H9 (cell line): ENCODE measurements around the gene FAM3A. TPM values are rescaled to one million over a fixed set of nuclear protein-coding genes. Genes with fewer than 3 reads are reported as not detected.
A peak's percentile ranks its signal among the peaks of the same experiment; 100 is the strongest.

Source experiments
- DNase-seq: peaks from one replicate; pipeline ENCODE4 v3.0.0-alpha.2; 2017
- H2AFZ ChIP-seq: one replicate; pipeline ENCODE4 v1.6.1; 2013; ENCODE audit warnings: mild to moderate bottlenecking, low read length, control low read depth, moderate library complexity
- H2AK5ac ChIP-seq: 2 replicates; pipeline ENCODE4 v1.6.1; 2013; ENCODE audit warnings: low read length, control low read depth, mixed read lengths; ENCODE audit not compliant: insufficient read length
- H2BK120ac ChIP-seq: one replicate; pipeline ENCODE4 v1.6.1; 2013; ENCODE audit warnings: low read depth, mild to moderate bottlenecking, low read length, control low read depth, inconsistent platforms; ENCODE audit not compliant: poor library complexity, severe bottlenecking
- H2BK12ac ChIP-seq: 2 replicates; pipeline ENCODE4 v1.6.1; 2013; ENCODE audit warnings: low read length, control low read depth, mixed read lengths, low read depth; ENCODE audit not compliant: insufficient read length
- H2BK15ac ChIP-seq: 2 replicates; pipeline ENCODE4 v1.6.1; 2013; ENCODE audit warnings: low read depth, low read length, control low read depth
- H2BK20ac ChIP-seq: one replicate; pipeline ENCODE4 v1.6.1; 2013; ENCODE audit warnings: low read depth, mild to moderate bottlenecking, low read length, control low read depth, inconsistent platforms; ENCODE audit not compliant: poor library complexity, severe bottlenecking
- H2BK5ac ChIP-seq: 2 replicates; pipeline ENCODE4 v1.6.1; 2013; ENCODE audit warnings: low read length, control low read depth, mixed read lengths; ENCODE audit not compliant: insufficient read length
- H3K14ac ChIP-seq: 2 replicates; pipeline ENCODE4 v1.6.1; 2013; ENCODE audit warnings: low read length, control low read depth; ENCODE audit not compliant: insufficient read depth
- H3K18ac ChIP-seq: 2 replicates; pipeline ENCODE4 v1.6.1; 2013; ENCODE audit warnings: low read depth, mild to moderate bottlenecking, mixed read lengths, low read length, control low read depth; ENCODE audit not compliant: insufficient read length
- H3K23ac ChIP-seq: 2 replicates; pipeline ENCODE4 v1.6.1; 2013; ENCODE audit warnings: low read length, control low read depth, mixed read lengths, low read depth; ENCODE audit not compliant: insufficient read length
- H3K23me2 ChIP-seq: 2 replicates; pipeline ENCODE4 v1.6.1; 2013; ENCODE audit warnings: low read depth, mild to moderate bottlenecking, mixed read lengths, low read length, control low read depth; ENCODE audit not compliant: insufficient read length, poor library complexity, severe bottlenecking
- H3K27ac ChIP-seq: 2 replicates; pipeline ENCODE4 v1.5.1; 2013; ENCODE audit warnings: low read length, control low read depth, mixed read lengths, low read depth; ENCODE audit not compliant: insufficient read length
- H3K27me3 ChIP-seq: 2 replicates; pipeline ENCODE4 v1.6.1; 2013; ENCODE audit warnings: low read length, control low read depth, inconsistent platforms; ENCODE audit not compliant: insufficient read depth
- H3K4ac ChIP-seq: 2 replicates; pipeline ENCODE4 v1.6.1; 2013; ENCODE audit warnings: low read depth, mild to moderate bottlenecking, control low read depth, inconsistent platforms, low read length, moderate library complexity
- H3K4me1 ChIP-seq: 2 replicates; pipeline ENCODE4 v1.6.1; 2013; ENCODE audit warnings: low read length, control low read depth, inconsistent platforms; ENCODE audit not compliant: insufficient read depth
- H3K4me2 ChIP-seq: 2 replicates; pipeline ENCODE4 v1.6.1; 2013; ENCODE audit warnings: low read length, control low read depth, mixed read lengths; ENCODE audit not compliant: insufficient read length, insufficient read depth
- H3K56ac ChIP-seq: 2 replicates; pipeline ENCODE4 v1.6.1; 2013; ENCODE audit warnings: low read depth, mild to moderate bottlenecking, mixed read lengths, low read length, control low read depth; ENCODE audit not compliant: insufficient read length
- H3K79me1 ChIP-seq: 2 replicates; pipeline ENCODE4 v1.6.1; 2013; ENCODE audit warnings: low read depth, mild to moderate bottlenecking, moderate library complexity, low read length, control low read depth, inconsistent platforms; ENCODE audit not compliant: insufficient read depth, poor library complexity, severe bottlenecking
- H3K79me2 ChIP-seq: 2 replicates; pipeline ENCODE4 v1.6.1; 2013; ENCODE audit warnings: low read length, control low read depth, inconsistent platforms; ENCODE audit not compliant: insufficient read depth
- H3K9ac ChIP-seq: 2 replicates; pipeline ENCODE4 v1.6.1; 2013; ENCODE audit warnings: low read length, control low read depth, mixed read lengths; ENCODE audit not compliant: insufficient read length; ENCODE audit errors: extremely low read depth
- H3K9me3 ChIP-seq: one replicate; pipeline ENCODE4 v1.6.1; 2013; ENCODE audit warnings: low read depth, low read length, inconsistent platforms; ENCODE audit not compliant: control insufficient read depth
- H3T11ph ChIP-seq: one replicate; pipeline ENCODE4 v1.6.1; 2013; ENCODE audit warnings: mild to moderate bottlenecking, low read length, control low read depth, inconsistent platforms
- H4K20me1 ChIP-seq: one replicate; pipeline ENCODE4 v1.6.1; 2013; ENCODE audit not compliant: control insufficient read depth, insufficient read length, insufficient read depth
- H4K5ac ChIP-seq: 2 replicates; pipeline ENCODE4 v1.6.1; 2013; ENCODE audit warnings: low read depth, mild to moderate bottlenecking, mixed read lengths, low read length, control low read depth; ENCODE audit not compliant: insufficient read length
- H4K8ac ChIP-seq: replicated peaks from 2 replicates; pipeline ENCODE4 v1.6.1; 2013; ENCODE audit warnings: low read length, control low read depth, mixed read lengths, low read depth; ENCODE audit not compliant: insufficient read length
- H4K91ac ChIP-seq: 2 replicates; pipeline ENCODE4 v1.6.1; 2013; ENCODE audit warnings: low read depth, mild to moderate bottlenecking, moderate library complexity, mixed read lengths, low read length, control low read depth; ENCODE audit not compliant: insufficient read length
- H3K27ac Mint-ChIP-seq, 3 experiments: 2 replicates in 2 of 3; 3 replicates in 1 of 3; pipeline ENCODE4 v1.8.0; 2020 to 2021; ENCODE audit warnings: mixed read lengths in 3 of 3, mild to moderate bottlenecking in 1 of 3, moderate library complexity in 1 of 3
- H3K27me3 Mint-ChIP-seq: 2 replicates; pipeline ENCODE4 v1.8.0; 2021; ENCODE audit warnings: low read depth, mild to moderate bottlenecking, moderate library complexity, mixed read lengths
- H3K36me3 Mint-ChIP-seq, 3 experiments: 2 replicates in 2 of 3; 3 replicates in 1 of 3; pipeline ENCODE4 v1.8.0; 2020 to 2021; ENCODE audit warnings: low read depth in 3 of 3, mixed read lengths in 3 of 3; ENCODE audit not compliant: insufficient read depth in 1 of 3
- H3K4me1 Mint-ChIP-seq, 2 experiments: 2 replicates each; pipeline ENCODE4 v1.8.0; 2020; ENCODE audit warnings: mixed read lengths in 2 of 2
- H3K4me3 Mint-ChIP-seq, 2 experiments: 2 replicates in 1 of 2; 3 replicates in 1 of 2; pipeline ENCODE4 v1.8.0; 2020 to 2021; ENCODE audit warnings: mild to moderate bottlenecking in 2 of 2, mixed read lengths in 2 of 2, moderate library complexity in 1 of 2
- H3K9me3 Mint-ChIP-seq, 2 experiments: 2 replicates in 1 of 2; 3 replicates in 1 of 2; pipeline ENCODE4 v1.8.0; 2020; ENCODE audit warnings: mild to moderate bottlenecking in 2 of 2, mixed read lengths in 2 of 2, moderate library complexity in 1 of 2
- CTCF ChIP-seq: fragments of 200-600 bp; sonication (generic); conservative IDR thresholded peaks from 3 replicates; pipeline ENCODE4 v1.8.0; 2021; ENCODE audit warnings: antibody characterized with exemption, mild to moderate bottlenecking
- WGBS: extraction: QIAGEN DNeasy Blood & Tissue Kit; methylation state at CpG from one replicate; pipeline ENCODE4 v1.1.7; 2013; ENCODE audit warnings: missing lambda C conversion rate, low lambda C conversion rate, mixed read lengths; ENCODE audit not compliant: insufficient read length; ENCODE audit errors: extremely low coverage; 5-methylcytosine and 5-hydroxymethylcytosine counted together
- total RNA-seq: library from RNA; stranded (reverse); gene quantifications from 2 replicates; pipeline ENCODE4 v1.2.1, GENCODE V29; 2021

FAM3A gene
- total RNA-seq, 1 experiment from 2014 or later: 22.8 TPM

GRCh38 chrX:154526901-154527675, 11.1 kb upstream of the FAM3A start:
- peak; percentile 55; the same call in 2 of the 3 replicates for TF ChIP-seq CTCF
- peak overlapping the region in 2 of 3 experiments; percentile 58 to 64; a peak in 2 of 7 replicates for H3K27ac Mint-ChIP-seq
- no peak overlapping the region for H3K56ac ChIP-seq
- H3K27ac ChIP-seq: no peak overlapping the region
- no peaks in the 10 kb centered on the region for H3K27me3 ChIP-seq
- H3K23ac ChIP-seq: no peak overlapping the region
- H3K18ac ChIP-seq: no peak overlapping the region
- H3K9ac ChIP-seq: peak overlapping the region; percentile 54
- peak overlapping the region; percentile 41 to 68; a peak in 4 of 5 replicates for H3K4me3 Mint-ChIP-seq
- no peak overlapping the region for H3K4ac ChIP-seq
- peak; percentile 83 for DNase-seq
- no peak overlapping the region for H2BK20ac ChIP-seq
- no peak overlapping the region for H4K5ac ChIP-seq
- H2AFZ ChIP-seq: no peak overlapping the region
- peaks cover 64 to 66% of the 10 kb centered on the region in 2 experiments for H3K9me3 Mint-ChIP-seq
- no peaks in the 10 kb centered on the region for H3K79me1 ChIP-seq
- H3K4me1 Mint-ChIP-seq: peaks cover 3 to 4% of the 10 kb centered on the region in 2 experiments; a peak in 3 of 4 replicates
- H2BK120ac ChIP-seq: no peak overlapping the region
- no peak overlapping the region for H3T11ph ChIP-seq
- WGBS: no CpG with 5 or more reads among the region's 15 CpGs
- no peak overlapping the region for H3K4me2 ChIP-seq
- peaks cover 3 to 17% (median 11%) of the 10 kb centered on the region in 3 experiments; a peak in 6 of 7 replicates for H3K36me3 Mint-ChIP-seq
- H4K8ac ChIP-seq: no peak overlapping the region
- no peak overlapping the region for H2BK5ac ChIP-seq
- peaks cover 49% of the 10 kb centered on the region for H3K27me3 Mint-ChIP-seq
- H2BK15ac ChIP-seq: no peak overlapping the region
- no peak overlapping the region for H4K91ac ChIP-seq
- H3K79me2 ChIP-seq: no peaks in the 10 kb centered on the region
- no peak overlapping the region for H3K14ac ChIP-seq
- H3K23me2 ChIP-seq: peaks cover 3% of the 10 kb centered on the region
- H2AK5ac ChIP-seq: no peak overlapping the region
- no peaks in the 10 kb centered on the region for H4K20me1 ChIP-seq
- no peaks in the 10 kb centered on the region for H3K4me1 ChIP-seq
- H2BK12ac ChIP-seq: no peak overlapping the region
- peaks cover 14% of the 10 kb centered on the region for H3K9me3 ChIP-seq
